Pancreas (tissue), 10 donors: ENCODE data around the gene GPT2. TPM values are rescaled to one million over a fixed set of nuclear protein-coding genes. Genes with fewer than 3 reads are reported as not detected.
A peak's percentile ranks its signal among the peaks of the same experiment; 100 is the strongest.

Experiments used
- ATAC-seq, 4 donors: fragments of 200-7000 bp; cut with Tn5 transposase; one replicate each; pipeline versions ENCODE4 v1.8.0 to v1.9.1; 2020; ENCODE audit warnings: mild to moderate bottlenecking in 4 of 4, moderate library complexity in 4 of 4
- DNase-seq, 6 donors: peaks; one replicate each; pipeline ENCODE4 v3.0.0-alpha.2; 2020
- FAIRE-seq: peaks from 2 replicates; lab custom pipeline; 2012; peaks lifted over from hg19 to GRCh38; lab: Jason Lieb, UNC
- H3K27ac ChIP-seq, 4 donors: fragments of 200-600 bp; sonication (generic); 1 replicate in 3 of 4; 2 replicates in 1 of 4; pipeline versions ENCODE4 v1.5.0 to v1.8.0; 2020
- H3K27me3 ChIP-seq, 4 donors: fragments of 200-600 bp; one replicate each; pipeline ENCODE4 v1.8.0; 2021
- H3K36me3 ChIP-seq, 3 donors: fragments of 200-600 bp; sonication (generic) in 1 of 3; one replicate each; pipeline versions ENCODE4 v1.5.0 to v1.8.0; 2020 to 2021
- H3K4me1 ChIP-seq, 3 donors: fragments of 200-600 bp; one replicate each; pipeline ENCODE4 v1.8.0; 2021
- H3K4me3 ChIP-seq, 4 donors: fragments of 200-600 bp; sonication (generic) in 2 of 4; one replicate each; pipeline versions ENCODE4 v1.5.0 to v1.8.0; 2020 to 2021
- H3K9me3 ChIP-seq, 4 donors: fragments of 200-600 bp; one replicate each; pipeline ENCODE4 v1.8.0; 2021
- CTCF ChIP-seq, 4 donors: fragments of 200-600 bp; sonication (generic) in 3 of 4; IDR thresholded peaks; one replicate each; pipeline versions ENCODE4 v1.5.0 to v1.8.0; 2021; ENCODE audit warnings: antibody characterized with exemption in 4 of 4
- WGBS, 2 donors: extraction: QIAGEN DNeasy Blood & Tissue Kit; methylation state at CpG; one replicate each; pipeline ENCODE4 v1.1.7; 2013; 5-methylcytosine and 5-hydroxymethylcytosine counted together
- intact Hi-C, 3 donors: fragments of 100-400 bp; cut with DNase I; formaldehyde crosslinking; loops; one replicate each; pipeline versions ENCODE4 v1.11.1 to v1.14.2; 2022
- polyA plus RNA-seq, 2 donors: library from polyadenylated mRNA; stranded (reverse); fragments of 200-250 nt; gene quantifications; one replicate each; pipeline ENCODE4 v1.2.3, GENCODE V29; 2013
- total RNA-seq, 6 donors: library from RNA; stranded (reverse); fragmentation: NEBNext Ultra II Directional in 4 of 6; extraction: Animal tissue kit (Norgen Biotek cat#: 25700) in 4 of 6; gene quantifications; one replicate each; pipeline versions ENCODE4 v1.2.1 to v1.2.4, GENCODE V29; 2021 to 2023
- donor health status: healthy with polysubstance abuse.
- donor health status: DM: no; HTN: no; CAD: no; lungs with moderate emphysema.
- donor health status: DM: no; HTN: no; CAD: no.
- donor health status: control.
- donor health status: control.
- donor health status: Bipolar disorder and iron deficiency.
- donor health status: DM: yes; HTN: yes; CAD: no.
- donor health status: DM: no; HTN: no; CAD: no.
- donor health status: DM: no; HTN: no; CAD: no.
- donor health status: DM: yes; HTN: yes; CAD: no.

The GPT2 gene
- total and polyA plus RNA-seq, 8 donors, result 29.7 to 122 (median 77.2) TPM

- intact Hi-C loops, result no loop called here
- Histone ChIP-seq H3K4me1 (peaks cover 0 to 15% (median 11%) of the 10 kb centered on the region in 3 donors), H3K27ac (no peak overlapping the region), H3K4me3 (no peak overlapping the region), H3K9me3 (no peaks in the 10 kb centered on the region), H3K36me3 (no peaks in the 10 kb centered on the region), H3K27me3 (no peaks in the 10 kb centered on the region)
- FAIRE-seq, result no peak
- no peak for TF ChIP-seq CTCF (IDR thresholded peaks at IDR 0.05)
- no peak for ATAC-seq
- no peak for DNase-seq
- WGBS, 2 donors, result 92 to 94% methylated on average over 3 of the region's 3 CpGs
Measured at GRCh38 chr16:46873201-46873600, 11.0 kb upstream of the GPT2 start.

- no peak for DNase-seq
- Histone ChIP-seq H3K36me3 (no peaks in the 10 kb centered on the region), H3K9me3 (no peaks in the 10 kb centered on the region), H3K4me1 (peaks cover 0 to 25% (median 11%) of the 10 kb centered on the region in 3 donors), H3K27ac (peak overlapping the region in 1 of 4 donors; percentile 71), H3K27me3 (no peaks in the 10 kb centered on the region), H3K4me3 (no peak overlapping the region)
- no peak for FAIRE-seq
- no peak for ATAC-seq
- no peak for TF ChIP-seq CTCF (IDR thresholded peaks at IDR 0.05)
- intact Hi-C loops, result no loop called here
- WGBS, 2 donors, result 94 to 97% methylated on average over 8 of the region's 8 CpGs
Measured at GRCh38 chr16:46875243-46875642, 8.9 kb upstream of the GPT2 start.

- Histone ChIP-seq H3K4me1 (peaks cover 0 to 24% (median 13%) of the 10 kb centered on the region in 3 donors), H3K27me3 (no peaks in the 10 kb centered on the region), H3K9me3 (no peaks in the 10 kb centered on the region), H3K4me3 (peak overlapping the region in 2 of 4 donors; percentile 91 to 98), H3K27ac (peak overlapping the region; percentile 84 to 94 (median 92)), H3K36me3 (no peaks in the 10 kb centered on the region)
- FAIRE-seq (no peak), ATAC-seq (peak in 2 of 4 donors; percentile 22 to 24), DNase-seq (peak in 3 of 6 donors; percentile 48 to 52 (median 49))
- intact Hi-C loops, result no loop called here
- no peak for TF ChIP-seq CTCF (IDR thresholded peaks at IDR 0.05)
- 27% methylated on average over 9 of the region's 9 CpGs for WGBS, 2 donors
Measured at GRCh38 chr16:46882304-46882939, 1.7 kb upstream of the GPT2 start.

GRCh38 chr16:46882940-46883307, 1.2 kb upstream of the GPT2 start:
- no peak for FAIRE-seq
- 34 to 51% methylated on average over 6 of the region's 6 CpGs for WGBS, 2 donors
- Histone ChIP-seq H3K36me3 (no peaks in the 10 kb centered on the region), H3K4me1 (peaks cover 0 to 28% (median 13%) of the 10 kb centered on the region in 3 donors), H3K9me3 (no peaks in the 10 kb centered on the region), H3K27me3 (no peaks in the 10 kb centered on the region), H3K4me3 (peak overlapping the region in 3 of 4 donors; percentile 89 to 98 (median 91)), H3K27ac (peak overlapping the region; percentile 84 to 94 (median 92))
- no peak for DNase-seq
- ATAC-seq, result no peak
- no peak for TF ChIP-seq CTCF (IDR thresholded peaks at IDR 0.05)
- intact Hi-C loops, result no loop called here

- Histone ChIP-seq H3K4me3 (peak overlapping the region; percentile 21 to 98 (median 90)), H3K27ac (peak overlapping the region; percentile 84 to 94 (median 92)), H3K9me3 (no peaks in the 10 kb centered on the region), H3K27me3 (no peaks in the 10 kb centered on the region), H3K36me3 (no peaks in the 10 kb centered on the region), H3K4me1 (peaks cover 0 to 29% (median 13%) of the 10 kb centered on the region in 3 donors)
- intact Hi-C loops, result no loop called here
- DNase-seq (no peak), FAIRE-seq (no peak), ATAC-seq (peak in 2 of 4 donors; percentile 8 to 9)
- 9 to 13% methylated on average over 10 of the region's 10 CpGs for WGBS, 2 donors
- no peak for TF ChIP-seq CTCF (IDR thresholded peaks at IDR 0.05)
Measured at GRCh38 chr16:46883353-46883689, 841 bp upstream of the GPT2 start.
